Prostate gland (tissue), 2 donors: ENCODE data around the gene SLC2A6. TPM values are rescaled to one million over a fixed set of nuclear protein-coding genes. Genes with fewer than 3 reads are reported as not detected.

Experiments used
- DNase-seq: peaks from one replicate; pipeline ENCODE4 v3.0.0-alpha.2; 2019; ENCODE audit warnings: low spot score
- H3K27ac ChIP-seq, 2 donors: fragments of 200-600 bp; sonication (generic); 2 replicates each; pipeline ENCODE4 v1.5.1; 2017 to 2019
- H3K27me3 ChIP-seq: fragments of 200-600 bp; sonication (generic); replicated peaks from 2 replicates; pipeline ENCODE4 v1.5.1; 2019; ENCODE audit not compliant: insufficient read depth
- H3K36me3 ChIP-seq, 2 donors: fragments of 200-600 bp; sonication (generic); 1 replicate in 1 of 2; 2 replicates in 1 of 2; pipeline versions ENCODE4 v1.5.1 to v1.8.1; 2017 to 2019
- H3K4me1 ChIP-seq: fragments of 200-600 bp; sonication (generic); replicated peaks from 2 replicates; pipeline ENCODE4 v1.5.1; 2019
- H3K4me3 ChIP-seq, 2 donors: fragments of 200-600 bp; sonication (generic); 2 replicates each; pipeline ENCODE4 v1.5.1; 2017 to 2019
- H3K9me3 ChIP-seq: fragments of 200-600 bp; sonication (generic); 2 replicates; pipeline ENCODE4 v1.5.1; 2017
- POLR2A ChIP-seq: fragments of 450-650 bp; IDR thresholded peaks from one replicate; pipeline ENCODE4 v1.6.1; 2016; ENCODE audit warnings: antibody characterized with exemption, mild to moderate bottlenecking
- POLR2AphosphoS5 ChIP-seq: sonication (generic); formaldehyde crosslinking; IDR thresholded peaks from one replicate; pipeline ENCODE4 v1.6.1; 2017; ENCODE audit warnings: antibody characterized with exemption
- WGBS: methylation state at CpG from one replicate; pipeline ENCODE4 v1.1.5; 2018; 5-methylcytosine and 5-hydroxymethylcytosine counted together
- intact Hi-C: fragments of 100-400 bp; cut with DNase I; formaldehyde crosslinking; loops from one replicate; pipeline ENCODE4 v1.14.2; 2022
- total RNA-seq, 2 donors: library from RNA; depleted of rRNA; stranded (reverse); fragments of >200 nt; gene quantifications; one replicate each; pipeline ENCODE4 v1.1.0, GENCODE V29; 2016
- TF ChIP-seq, protein P1 (sequence below), 4 experiments: fragments of 200-600 bp in 2 of 4; fragments of 450-650 bp in 2 of 4; sonication (generic) in 2 of 4; IDR thresholded peaks; 1 replicate in 3 of 4; 2 replicates in 1 of 4; pipeline ENCODE4 v1.5.1; 2016 to 2019; ENCODE audit warnings: antibody characterized with exemption in 4 of 4, mild to moderate bottlenecking in 2 of 4, moderate library complexity in 2 of 4

SLC2A6 gene
- total RNA-seq, 2 donors from 2014 or later: 0.77 to 3.4 TPM

DNA sequence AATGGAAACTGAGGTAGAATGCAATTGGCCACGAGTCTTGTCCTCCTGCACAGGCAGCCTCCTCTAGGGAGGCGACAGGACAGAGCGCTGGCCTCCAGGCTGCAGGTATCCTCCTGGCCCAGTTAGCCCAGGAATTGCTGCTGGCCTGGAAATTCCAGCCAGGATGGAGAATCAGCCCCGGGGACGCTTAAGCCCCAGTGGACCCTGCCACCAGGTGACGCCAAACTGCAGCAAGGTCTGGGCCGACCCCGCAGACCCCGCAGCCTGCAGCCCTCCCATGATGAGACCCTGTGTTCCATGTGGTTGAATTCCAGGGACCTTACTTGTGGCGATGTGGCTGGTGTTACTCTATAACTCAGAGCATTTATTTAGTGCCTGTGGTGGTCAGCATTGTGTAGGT lies 11.8 kb downstream of the SLC2A6 start:
- WGBS: 87% methylated on average over 10 of the region's 10 CpGs
- no peaks in the 10 kb centered on the region for H3K4me1 ChIP-seq
- no peak overlapping the region for H3K4me3 ChIP-seq
- H3K9me3 ChIP-seq: no peaks in the 10 kb centered on the region
- H3K36me3 ChIP-seq: no peaks in the 10 kb centered on the region
- no peak overlapping the region for H3K27ac ChIP-seq
- intact Hi-C loops: no loop called here
- H3K27me3 ChIP-seq: no peaks in the 10 kb centered on the region
- no peak for DNase-seq
- TF ChIP-seq, protein P1, sequence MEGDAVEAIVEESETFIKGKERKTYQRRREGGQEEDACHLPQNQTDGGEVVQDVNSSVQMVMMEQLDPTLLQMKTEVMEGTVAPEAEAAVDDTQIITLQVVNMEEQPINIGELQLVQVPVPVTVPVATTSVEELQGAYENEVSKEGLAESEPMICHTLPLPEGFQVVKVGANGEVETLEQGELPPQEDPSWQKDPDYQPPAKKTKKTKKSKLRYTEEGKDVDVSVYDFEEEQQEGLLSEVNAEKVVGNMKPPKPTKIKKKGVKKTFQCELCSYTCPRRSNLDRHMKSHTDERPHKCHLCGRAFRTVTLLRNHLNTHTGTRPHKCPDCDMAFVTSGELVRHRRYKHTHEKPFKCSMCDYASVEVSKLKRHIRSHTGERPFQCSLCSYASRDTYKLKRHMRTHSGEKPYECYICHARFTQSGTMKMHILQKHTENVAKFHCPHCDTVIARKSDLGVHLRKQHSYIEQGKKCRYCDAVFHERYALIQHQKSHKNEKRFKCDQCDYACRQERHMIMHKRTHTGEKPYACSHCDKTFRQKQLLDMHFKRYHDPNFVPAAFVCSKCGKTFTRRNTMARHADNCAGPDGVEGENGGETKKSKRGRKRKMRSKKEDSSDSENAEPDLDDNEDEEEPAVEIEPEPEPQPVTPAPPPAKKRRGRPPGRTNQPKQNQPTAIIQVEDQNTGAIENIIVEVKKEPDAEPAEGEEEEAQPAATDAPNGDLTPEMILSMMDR (IDR thresholded peaks at IDR 0.05): no peak
- TF ChIP-seq POLR2AphosphoS5 (no peak), POLR2A (no peak)

DNA sequence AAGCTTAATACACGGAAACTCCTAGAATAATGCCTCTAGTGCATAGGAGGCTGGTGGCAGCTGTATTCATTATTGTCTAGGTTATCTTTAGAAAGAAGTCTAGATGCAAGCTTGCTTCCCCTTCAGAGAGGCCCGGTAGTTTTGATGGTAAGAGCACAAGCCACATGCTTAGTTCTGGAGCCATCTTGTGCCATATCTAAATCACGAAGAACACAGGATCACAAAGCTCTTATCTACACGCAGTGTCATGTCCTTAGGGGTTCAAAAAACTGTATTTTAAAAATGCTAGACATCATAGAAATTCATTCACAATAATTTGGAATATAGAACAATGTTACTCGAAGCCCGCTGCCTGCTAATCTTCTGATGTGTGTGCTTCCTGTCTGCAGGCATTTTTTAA lies 12.9 kb downstream of the SLC2A6 start:
- Histone ChIP-seq H3K9me3 (no peaks in the 10 kb centered on the region), H3K4me3 (no peak overlapping the region)
- TF ChIP-seq POLR2A (no peak), POLR2AphosphoS5 (no peak)
- TF ChIP-seq, protein P1 (IDR thresholded peaks at IDR 0.05): no peak

DNA sequence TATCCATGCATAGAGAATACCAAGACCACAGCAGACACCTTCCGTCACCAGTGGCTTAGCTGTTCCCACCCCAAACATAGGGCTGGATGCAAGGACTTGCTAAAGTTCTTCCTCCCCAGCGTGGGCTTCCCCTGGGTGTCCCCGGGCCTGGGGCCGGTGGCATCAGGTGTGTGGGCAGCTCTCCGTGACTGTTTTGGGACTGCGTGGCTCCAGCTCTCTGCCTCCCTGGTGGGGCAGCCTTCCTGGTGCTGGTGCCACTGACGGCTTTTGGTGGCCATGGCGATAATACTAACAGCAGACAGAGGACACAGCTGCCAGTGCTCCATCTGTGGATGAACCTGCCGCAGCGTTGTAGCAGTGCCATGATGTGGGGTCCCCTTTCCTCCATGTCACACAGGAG lies 14.3 kb downstream of the SLC2A6 start:
- Histone ChIP-seq H3K4me3 (no peak overlapping the region), H3K27ac (no peak overlapping the region), H3K36me3 (no peaks in the 10 kb centered on the region), H3K9me3 (no peaks in the 10 kb centered on the region), H3K4me1 (peaks cover 4% of the 10 kb centered on the region), H3K27me3 (no peaks in the 10 kb centered on the region)
- intact Hi-C loops: no loop called here
- DNase-seq: no peak
- TF ChIP-seq POLR2A (no peak), POLR2AphosphoS5 (no peak)
- TF ChIP-seq, protein P1 (IDR thresholded peaks at IDR 0.05): no peak
- WGBS: 91% methylated on average over 10 of the region's 10 CpGs

More for the DNA sequence above, 12.9 kb downstream of the SLC2A6 start:
- 92% methylated on average over 6 of the region's 6 CpGs for WGBS
- Histone ChIP-seq H3K4me1 (no peaks in the 10 kb centered on the region), H3K27me3 (no peaks in the 10 kb centered on the region), H3K36me3 (no peaks in the 10 kb centered on the region), H3K27ac (no peak overlapping the region)
- DNase-seq: no peak
- intact Hi-C loops: no loop called here

DNA sequence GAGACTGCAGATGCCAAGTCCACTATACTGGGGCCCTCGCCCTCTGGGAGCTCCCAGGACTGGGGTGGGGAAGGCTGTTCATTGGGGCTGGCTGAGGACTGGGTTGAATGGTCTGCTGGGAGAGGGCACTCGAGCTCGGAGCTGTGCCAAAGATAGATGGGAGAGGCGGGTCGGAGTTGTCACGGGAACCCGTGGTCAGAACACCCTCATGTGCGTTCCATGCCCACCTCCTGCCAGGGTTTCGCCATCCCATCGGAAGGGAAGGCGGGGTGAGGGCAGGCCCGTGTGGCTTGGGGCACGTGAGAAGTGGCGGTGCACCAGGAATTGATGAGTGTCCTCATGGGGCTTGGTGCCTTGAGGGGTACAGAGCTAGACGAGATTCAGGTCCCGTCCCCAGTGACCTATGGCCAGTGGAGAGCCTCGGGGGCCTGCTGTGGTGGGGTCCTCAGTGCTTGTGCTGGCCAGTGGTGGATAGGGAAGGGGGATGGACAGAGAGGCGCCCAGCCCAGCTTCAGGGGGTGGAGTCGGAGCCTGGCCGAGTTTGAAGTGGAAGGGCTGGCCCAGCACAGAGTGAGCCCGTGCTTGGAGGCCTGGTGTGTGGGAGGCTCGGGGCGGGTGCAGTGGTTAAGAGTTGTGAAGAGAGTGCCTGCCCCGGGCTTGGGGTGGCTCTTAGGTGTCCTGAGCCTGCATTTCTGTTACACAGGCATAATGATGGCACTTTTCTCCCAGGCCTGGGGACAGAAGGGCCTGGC lies 14.9 kb downstream of the SLC2A6 start:
- intact Hi-C loops: no loop called here
- DNase-seq: no peak
- H3K36me3 ChIP-seq: no peaks in the 10 kb centered on the region

DNA sequence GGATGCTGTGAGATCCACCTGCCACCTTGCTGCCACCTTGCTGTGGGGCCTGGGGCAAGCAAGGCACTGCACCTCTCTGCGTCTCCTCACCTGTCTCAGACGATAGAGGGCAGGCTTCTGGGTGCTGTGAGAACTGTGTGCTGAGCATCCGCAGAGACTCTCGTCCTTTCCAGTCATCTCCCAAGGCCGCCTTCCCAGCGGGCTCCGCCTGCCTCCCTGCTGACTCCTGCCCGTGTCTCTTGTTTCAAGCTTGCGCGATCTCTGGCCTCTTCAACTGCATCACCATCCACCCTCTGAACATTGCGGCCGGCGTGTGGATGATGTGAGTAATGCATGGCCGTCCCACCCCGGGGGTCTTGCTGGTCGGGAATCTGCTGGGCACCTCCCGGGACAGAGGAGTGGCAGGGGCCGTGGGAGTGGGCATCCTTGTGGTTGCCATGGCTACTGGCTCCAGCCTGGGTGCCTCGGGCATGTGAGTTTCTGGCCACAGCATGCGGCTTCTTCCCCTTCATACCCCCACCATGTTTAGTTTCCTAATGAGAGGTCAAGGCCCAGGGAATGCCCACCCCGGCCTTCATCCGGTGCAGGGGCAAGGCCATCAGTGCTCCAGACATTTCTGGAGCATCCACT lies 15.6 kb downstream of the SLC2A6 start:
- Histone ChIP-seq H3K4me1 (peaks cover 4% of the 10 kb centered on the region), H3K36me3 (no peaks in the 10 kb centered on the region), H3K4me3 (no peak overlapping the region), H3K27me3 (no peaks in the 10 kb centered on the region), H3K27ac (no peak overlapping the region), H3K9me3 (no peaks in the 10 kb centered on the region)
- DNase-seq: no peak
- TF ChIP-seq, protein P1 (IDR thresholded peaks at IDR 0.05): no peak
- TF ChIP-seq POLR2A (no peak), POLR2AphosphoS5 (no peak)
- intact Hi-C loops: no loop called here
- WGBS: 84% methylated on average over 20 of the region's 22 CpGs

More for the DNA sequence above, 14.9 kb downstream of the SLC2A6 start:
- Histone ChIP-seq H3K27me3 (no peaks in the 10 kb centered on the region), H3K4me1 (peaks cover 4% of the 10 kb centered on the region), H3K4me3 (no peak overlapping the region), H3K27ac (no peak overlapping the region), H3K9me3 (no peaks in the 10 kb centered on the region)
- no peak for TF ChIP-seq POLR2AphosphoS5
- 85% methylated on average over 24 of the region's 24 CpGs for WGBS
